NCI-H345 treated with DMSO at 0.1 percent for 48 hours (cell line): ENCODE results near the gene HCN3.
A peak's percentile ranks its signal among the peaks of the same experiment; 100 is the strongest.
"Not testable (repeated sequence)": the region's sequence is repeated elsewhere in the genome, so short reads cannot be mapped to it uniquely, and the experiment has no call there.

ENCODE experiments used
- DNase-seq: peaks from one replicate; lab custom pipeline; 2025; ENCODE audit not compliant: unreplicated experiment; lab: John Stamatoyannopoulos, UW

The HCN3 gene

DNA sequence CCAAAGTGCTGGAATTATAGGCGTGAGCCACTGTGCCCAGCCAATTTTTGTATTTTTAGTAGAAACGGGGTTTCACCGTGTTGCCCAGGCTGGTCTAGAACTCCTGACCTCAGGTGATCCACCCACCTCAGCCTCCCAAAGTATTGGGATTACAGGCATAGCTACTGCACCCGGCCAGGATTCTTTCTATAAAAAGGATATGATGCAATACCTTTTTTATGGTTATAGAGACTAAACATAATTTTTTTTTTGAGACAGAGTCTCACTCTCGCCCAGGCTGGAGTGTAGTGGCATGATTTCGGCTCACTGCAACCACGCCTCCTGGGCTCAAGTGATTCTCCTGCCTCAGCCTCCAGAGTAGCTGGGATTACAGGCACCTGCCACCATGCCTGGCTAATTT, 51.6 kb downstream of the HCN3 start:
- not testable (repeated sequence) for DNase-seq

DNA sequence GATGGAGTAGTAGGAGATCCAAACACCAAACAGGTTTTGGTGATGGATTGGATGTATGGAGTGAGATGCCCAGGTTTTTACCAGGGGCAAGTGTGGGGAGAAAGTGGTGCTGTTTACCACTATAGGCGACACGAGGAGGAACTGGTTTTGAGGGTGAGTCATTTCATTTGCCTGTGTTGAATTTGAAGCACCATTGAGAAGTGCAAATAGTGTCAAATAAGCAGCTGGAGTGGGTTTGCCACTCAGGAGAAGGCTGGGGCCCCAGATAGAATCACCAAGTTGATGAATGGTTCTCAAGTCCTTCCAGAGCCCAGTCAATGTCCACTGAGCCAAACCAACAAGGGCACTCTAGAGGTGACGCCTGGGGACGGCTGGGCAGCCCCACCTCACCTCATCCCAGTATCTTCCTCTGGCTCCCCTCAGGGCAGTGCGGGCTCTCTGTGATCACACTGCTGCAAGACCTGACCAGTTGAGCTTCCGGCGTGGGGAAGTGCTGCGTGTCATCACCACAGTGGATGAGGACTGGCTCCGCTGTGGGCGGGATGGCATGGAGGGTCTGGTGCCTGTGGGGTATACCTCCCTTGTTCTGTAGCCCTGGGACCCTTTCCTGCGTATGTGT, 52.8 kb downstream of the HCN3 start:
- peak; percentile 31 for DNase-seq

DNA sequence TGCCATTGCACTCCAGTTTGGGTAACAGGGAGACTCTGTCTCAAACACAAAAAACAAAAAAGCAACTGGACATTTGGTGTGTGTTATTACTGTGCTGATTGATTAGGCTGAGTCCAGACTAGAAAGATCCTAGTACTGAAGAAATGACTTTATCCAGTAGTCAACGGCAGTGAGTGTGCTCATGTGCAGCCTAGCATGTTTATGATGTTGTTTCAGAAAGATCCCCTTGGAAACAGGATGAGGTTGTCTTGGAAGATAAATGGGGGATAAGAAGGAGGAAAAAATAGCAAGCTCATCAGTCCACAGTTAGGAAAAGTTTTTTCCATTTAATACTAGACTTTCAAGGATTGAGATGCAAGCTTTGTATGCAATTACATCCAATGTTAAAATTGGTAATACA, 57.7 kb downstream of the HCN3 start:
- DNase-seq: no peak
